WTC11 (cell line): Measurements from ENCODE around the gene FGF5. TPM values are rescaled to one million over a fixed set of nuclear protein-coding genes. Genes with fewer than 3 reads are reported as not detected.

Experiments used
- ATAC-seq: fragments of 200-7000 bp; cut with Tn5 transposase; 2 replicates; pipeline ENCODE4 v1.10.0; 2021; ENCODE audit warnings: mild to moderate bottlenecking, moderate library complexity
- CTCF ChIA-PET: fragments of 300-600 bp; sonication (Branson Sonifier 250); formaldehyde crosslinking; loops from one replicate; lab custom pipeline; 2021; ENCODE audit warnings: antibody characterized with exemption; lab: Charles Lee
- POLR2A ChIA-PET: fragments of 350-600 bp; sonication (Branson Sonifier 250); formaldehyde crosslinking; loops from one replicate; lab custom pipeline; 2021; ENCODE audit warnings: antibody characterized with exemption; lab: Charles Lee
- DNase-seq: peaks from one replicate; pipeline ENCODE4 v3.0.0; 2021; ENCODE audit warnings: low spot score
- H3K27ac Mint-ChIP-seq: 2 replicates; pipeline ENCODE4 v1.8.0; 2021; ENCODE audit warnings: mixed read lengths
- H3K27me3 Mint-ChIP-seq: 2 replicates; pipeline ENCODE4 v1.8.0; 2021; ENCODE audit warnings: low read depth, mild to moderate bottlenecking, moderate library complexity, mixed read lengths
- H3K36me3 Mint-ChIP-seq: 2 replicates; pipeline ENCODE4 v1.8.0; 2021; ENCODE audit warnings: mixed read lengths
- H3K4me1 Mint-ChIP-seq: 2 replicates; pipeline ENCODE4 v1.8.0; 2022; ENCODE audit warnings: mixed read lengths
- H3K4me3 Mint-ChIP-seq: 2 replicates; pipeline ENCODE4 v1.8.0; 2021; ENCODE audit warnings: mild to moderate bottlenecking, moderate library complexity, mixed read lengths
- H3K9me3 Mint-ChIP-seq: 2 replicates; pipeline ENCODE4 v1.8.0; 2021; ENCODE audit warnings: mixed read lengths
- ATF1 ChIP-seq: sonication (generic); formaldehyde crosslinking; IDR thresholded peaks from 2 replicates; pipeline ENCODE4 v1.8.1; 2023; ENCODE audit warnings: mild to moderate bottlenecking, moderate library complexity, missing genetic modification reagents
- ELF4 ChIP-seq: sonication (generic); formaldehyde crosslinking; IDR thresholded peaks from 2 replicates; pipeline ENCODE4 v1.8.1; 2022; ENCODE audit warnings: low read depth, mild to moderate bottlenecking, moderate library complexity, missing genetic modification reagents
- ETV6 ChIP-seq: sonication (generic); formaldehyde crosslinking; IDR thresholded peaks from 2 replicates; pipeline ENCODE4 v1.8.1; 2022; ENCODE audit warnings: mild to moderate bottlenecking, missing genetic modification reagents
- GTF2I ChIP-seq: fragments of 250-450 bp; sonication (Bioruptor Pico); conservative IDR thresholded peaks from 2 replicates; pipeline ENCODE4 v1.4.0; 2021; ENCODE audit warnings: mild to moderate bottlenecking
- JAZF1 ChIP-seq: fragments of 250-450 bp; sonication (Bioruptor Pico); IDR thresholded peaks from 2 replicates; pipeline ENCODE4 v1.9.0; 2021; ENCODE audit warnings: moderate library complexity, mild to moderate bottlenecking, inconsistent platforms
- KAT7 ChIP-seq: sonication (generic); formaldehyde crosslinking; IDR thresholded peaks from 2 replicates; pipeline ENCODE4 v1.8.1; 2023; ENCODE audit warnings: missing genetic modification reagents, mild to moderate bottlenecking, borderline replicate concordance
- ZBTB21 ChIP-seq: sonication (generic); formaldehyde crosslinking; IDR thresholded peaks from 2 replicates; pipeline ENCODE4 v1.8.1; 2023; ENCODE audit warnings: mild to moderate bottlenecking, missing genetic modification reagents, borderline replicate concordance
- ZNF317 ChIP-seq: sonication (generic); formaldehyde crosslinking; IDR thresholded peaks from 2 replicates; pipeline ENCODE4 v1.8.1; 2023; ENCODE audit warnings: low read depth, mild to moderate bottlenecking, moderate library complexity, missing genetic modification reagents, borderline replicate concordance
- total RNA-seq: library from RNA; stranded (reverse); gene quantifications from 3 replicates; pipeline ENCODE4 v1.2.3, GENCODE V29; 2021
- TF ChIP-seq, protein P1 (sequence below): sonication (generic); formaldehyde crosslinking; IDR thresholded peaks from 2 replicates; pipeline ENCODE4 v1.8.1; 2023; ENCODE audit warnings: mild to moderate bottlenecking, moderate library complexity, missing genetic modification reagents
- TF ChIP-seq, protein P2 (sequence below): fragments of 250-450 bp; sonication (Bioruptor Pico); IDR thresholded peaks from 2 replicates; pipeline ENCODE4 v1.9.0; 2021; ENCODE audit warnings: mild to moderate bottlenecking, borderline replicate concordance
- TF ChIP-seq, protein P3 (sequence below): sonication (generic); formaldehyde crosslinking; IDR thresholded peaks from 2 replicates; pipeline ENCODE4 v1.8.1; 2022; ENCODE audit warnings: mild to moderate bottlenecking, missing genetic modification reagents, moderate library complexity, borderline replicate concordance
- TF ChIP-seq, protein P4 (sequence below): sonication (generic); formaldehyde crosslinking; IDR thresholded peaks from 2 replicates; pipeline ENCODE4 v1.8.0; 2022; ENCODE audit warnings: mild to moderate bottlenecking, missing genetic modification reagents
- TF ChIP-seq, protein P5 (sequence below): fragments of 250-450 bp; sonication (Bioruptor Pico); IDR thresholded peaks from 2 replicates; pipeline ENCODE4 v1.9.0; 2021; ENCODE audit warnings: moderate library complexity, mild to moderate bottlenecking, inconsistent platforms, borderline replicate concordance
- TF ChIP-seq, protein P6 (sequence below): sonication (generic); formaldehyde crosslinking; IDR thresholded peaks from 2 replicates; pipeline ENCODE4 v1.8.1; 2023; ENCODE audit warnings: mild to moderate bottlenecking, missing genetic modification reagents, moderate library complexity
- TF ChIP-seq, protein P7 (sequence below): fragments of 250-450 bp; sonication (Bioruptor Pico); conservative IDR thresholded peaks from 2 replicates; pipeline ENCODE4 v1.9.0; 2021; ENCODE audit warnings: mild to moderate bottlenecking
- TF ChIP-seq, protein P8 (sequence below): sonication (generic); formaldehyde crosslinking; conservative IDR thresholded peaks from 2 replicates; pipeline ENCODE4 v1.8.1; 2022; ENCODE audit warnings: mild to moderate bottlenecking, missing genetic modification reagents
- TF ChIP-seq, protein P9 (sequence below): sonication (generic); formaldehyde crosslinking; IDR thresholded peaks from 2 replicates; pipeline ENCODE4 v1.8.1; 2023; ENCODE audit warnings: mild to moderate bottlenecking, missing genetic modification reagents
- TF ChIP-seq, protein P10 (sequence below): sonication (generic); formaldehyde crosslinking; IDR thresholded peaks from 2 replicates; pipeline ENCODE4 v1.8.1; 2022; ENCODE audit warnings: mild to moderate bottlenecking, moderate library complexity, missing genetic modification reagents
- TF ChIP-seq, protein P11 (sequence below): sonication (generic); formaldehyde crosslinking; IDR thresholded peaks from 2 replicates; pipeline ENCODE4 v1.8.0; 2023; ENCODE audit warnings: missing genetic modification reagents

Gene FGF5
- total RNA-seq, 1 experiment from 2014 or later, result not detected

DNA sequence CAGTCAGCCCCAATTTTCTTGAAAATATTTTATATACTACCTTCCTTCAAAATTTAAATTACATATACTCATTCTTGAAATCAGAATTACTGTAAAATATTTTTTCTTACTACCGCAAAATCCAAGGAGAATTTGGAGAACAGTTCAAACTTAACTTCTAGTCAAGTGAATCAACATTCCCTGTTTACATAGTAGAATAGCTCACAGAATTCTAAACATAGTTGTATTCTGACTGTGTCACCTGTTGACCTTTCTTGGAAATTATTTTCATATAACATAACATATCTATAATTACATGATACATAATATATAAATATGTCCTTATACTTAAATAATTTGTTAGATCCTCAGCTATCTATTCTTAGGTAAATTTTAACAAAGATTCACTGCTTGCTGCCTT is 31.0 kb upstream of the FGF5 start (continued):
- TF ChIP-seq, protein P1, sequence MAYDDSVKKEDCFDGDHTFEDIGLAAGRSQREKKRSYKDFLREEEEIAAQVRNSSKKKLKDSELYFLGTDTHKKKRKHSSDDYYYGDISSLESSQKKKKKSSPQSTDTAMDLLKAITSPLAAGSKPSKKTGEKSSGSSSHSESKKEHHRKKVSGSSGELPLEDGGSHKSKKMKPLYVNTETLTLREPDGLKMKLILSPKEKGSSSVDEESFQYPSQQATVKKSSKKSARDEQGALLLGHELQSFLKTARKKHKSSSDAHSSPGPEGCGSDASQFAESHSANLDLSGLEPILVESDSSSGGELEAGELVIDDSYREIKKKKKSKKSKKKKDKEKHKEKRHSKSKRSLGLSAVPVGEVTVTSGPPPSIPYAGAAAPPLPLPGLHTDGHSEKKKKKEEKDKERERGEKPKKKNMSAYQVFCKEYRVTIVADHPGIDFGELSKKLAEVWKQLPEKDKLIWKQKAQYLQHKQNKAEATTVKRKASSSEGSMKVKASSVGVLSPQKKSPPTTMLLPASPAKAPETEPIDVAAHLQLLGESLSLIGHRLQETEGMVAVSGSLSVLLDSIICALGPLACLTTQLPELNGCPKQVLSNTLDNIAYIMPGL (CRISPR knock-in tag), result no peak
- TF ChIP-seq GTF2I (CRISPR knock-in tag) (no peak), ATF1 (CRISPR knock-in tag) (no peak), JAZF1 (no peak), ZBTB21 (CRISPR knock-in tag) (no peak)
- TF ChIP-seq, protein P2, sequence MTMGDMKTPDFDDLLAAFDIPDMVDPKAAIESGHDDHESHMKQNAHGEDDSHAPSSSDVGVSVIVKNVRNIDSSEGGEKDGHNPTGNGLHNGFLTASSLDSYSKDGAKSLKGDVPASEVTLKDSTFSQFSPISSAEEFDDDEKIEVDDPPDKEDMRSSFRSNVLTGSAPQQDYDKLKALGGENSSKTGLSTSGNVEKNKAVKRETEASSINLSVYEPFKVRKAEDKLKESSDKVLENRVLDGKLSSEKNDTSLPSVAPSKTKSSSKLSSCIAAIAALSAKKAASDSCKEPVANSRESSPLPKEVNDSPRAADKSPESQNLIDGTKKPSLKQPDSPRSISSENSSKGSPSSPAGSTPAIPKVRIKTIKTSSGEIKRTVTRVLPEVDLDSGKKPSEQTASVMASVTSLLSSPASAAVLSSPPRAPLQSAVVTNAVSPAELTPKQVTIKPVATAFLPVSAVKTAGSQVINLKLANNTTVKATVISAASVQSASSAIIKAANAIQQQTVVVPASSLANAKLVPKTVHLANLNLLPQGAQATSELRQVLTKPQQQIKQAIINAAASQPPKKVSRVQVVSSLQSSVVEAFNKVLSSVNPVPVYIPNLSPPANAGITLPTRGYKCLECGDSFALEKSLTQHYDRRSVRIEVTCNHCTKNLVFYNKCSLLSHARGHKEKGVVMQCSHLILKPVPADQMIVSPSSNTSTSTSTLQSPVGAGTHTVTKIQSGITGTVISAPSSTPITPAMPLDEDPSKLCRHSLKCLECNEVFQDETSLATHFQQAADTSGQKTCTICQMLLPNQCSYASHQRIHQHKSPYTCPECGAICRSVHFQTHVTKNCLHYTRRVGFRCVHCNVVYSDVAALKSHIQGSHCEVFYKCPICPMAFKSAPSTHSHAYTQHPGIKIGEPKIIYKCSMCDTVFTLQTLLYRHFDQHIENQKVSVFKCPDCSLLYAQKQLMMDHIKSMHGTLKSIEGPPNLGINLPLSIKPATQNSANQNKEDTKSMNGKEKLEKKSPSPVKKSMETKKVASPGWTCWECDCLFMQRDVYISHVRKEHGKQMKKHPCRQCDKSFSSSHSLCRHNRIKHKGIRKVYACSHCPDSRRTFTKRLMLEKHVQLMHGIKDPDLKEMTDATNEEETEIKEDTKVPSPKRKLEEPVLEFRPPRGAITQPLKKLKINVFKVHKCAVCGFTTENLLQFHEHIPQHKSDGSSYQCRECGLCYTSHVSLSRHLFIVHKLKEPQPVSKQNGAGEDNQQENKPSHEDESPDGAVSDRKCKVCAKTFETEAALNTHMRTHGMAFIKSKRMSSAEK (CRISPR knock-in tag), result no peak
- TF ChIP-seq, protein P3, sequence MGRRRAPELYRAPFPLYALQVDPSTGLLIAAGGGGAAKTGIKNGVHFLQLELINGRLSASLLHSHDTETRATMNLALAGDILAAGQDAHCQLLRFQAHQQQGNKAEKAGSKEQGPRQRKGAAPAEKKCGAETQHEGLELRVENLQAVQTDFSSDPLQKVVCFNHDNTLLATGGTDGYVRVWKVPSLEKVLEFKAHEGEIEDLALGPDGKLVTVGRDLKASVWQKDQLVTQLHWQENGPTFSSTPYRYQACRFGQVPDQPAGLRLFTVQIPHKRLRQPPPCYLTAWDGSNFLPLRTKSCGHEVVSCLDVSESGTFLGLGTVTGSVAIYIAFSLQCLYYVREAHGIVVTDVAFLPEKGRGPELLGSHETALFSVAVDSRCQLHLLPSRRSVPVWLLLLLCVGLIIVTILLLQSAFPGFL (CRISPR knock-in tag), result no peak
- TF ChIP-seq, protein P4, sequence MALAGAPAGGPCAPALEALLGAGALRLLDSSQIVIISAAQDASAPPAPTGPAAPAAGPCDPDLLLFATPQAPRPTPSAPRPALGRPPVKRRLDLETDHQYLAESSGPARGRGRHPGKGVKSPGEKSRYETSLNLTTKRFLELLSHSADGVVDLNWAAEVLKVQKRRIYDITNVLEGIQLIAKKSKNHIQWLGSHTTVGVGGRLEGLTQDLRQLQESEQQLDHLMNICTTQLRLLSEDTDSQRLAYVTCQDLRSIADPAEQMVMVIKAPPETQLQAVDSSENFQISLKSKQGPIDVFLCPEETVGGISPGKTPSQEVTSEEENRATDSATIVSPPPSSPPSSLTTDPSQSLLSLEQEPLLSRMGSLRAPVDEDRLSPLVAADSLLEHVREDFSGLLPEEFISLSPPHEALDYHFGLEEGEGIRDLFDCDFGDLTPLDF (CRISPR knock-in tag), result no peak
- TF ChIP-seq, protein P5, sequence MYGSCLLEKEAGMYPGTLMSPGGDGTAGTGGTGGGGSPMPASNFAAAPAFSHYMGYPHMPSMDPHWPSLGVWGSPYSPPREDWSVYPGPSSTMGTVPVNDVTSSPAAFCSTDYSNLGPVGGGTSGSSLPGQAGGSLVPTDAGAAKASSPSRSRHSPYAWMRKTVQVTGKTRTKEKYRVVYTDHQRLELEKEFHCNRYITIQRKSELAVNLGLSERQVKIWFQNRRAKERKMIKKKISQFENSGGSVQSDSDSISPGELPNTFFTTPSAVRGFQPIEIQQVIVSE (CRISPR knock-in tag), result no peak
- TF ChIP-seq, protein P6, sequence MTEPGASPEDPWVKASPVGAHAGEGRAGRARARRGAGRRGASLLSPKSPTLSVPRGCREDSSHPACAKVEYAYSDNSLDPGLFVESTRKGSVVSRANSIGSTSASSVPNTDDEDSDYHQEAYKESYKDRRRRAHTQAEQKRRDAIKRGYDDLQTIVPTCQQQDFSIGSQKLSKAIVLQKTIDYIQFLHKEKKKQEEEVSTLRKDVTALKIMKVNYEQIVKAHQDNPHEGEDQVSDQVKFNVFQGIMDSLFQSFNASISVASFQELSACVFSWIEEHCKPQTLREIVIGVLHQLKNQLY (CRISPR knock-in tag), result no peak
- TF ChIP-seq, protein P7, sequence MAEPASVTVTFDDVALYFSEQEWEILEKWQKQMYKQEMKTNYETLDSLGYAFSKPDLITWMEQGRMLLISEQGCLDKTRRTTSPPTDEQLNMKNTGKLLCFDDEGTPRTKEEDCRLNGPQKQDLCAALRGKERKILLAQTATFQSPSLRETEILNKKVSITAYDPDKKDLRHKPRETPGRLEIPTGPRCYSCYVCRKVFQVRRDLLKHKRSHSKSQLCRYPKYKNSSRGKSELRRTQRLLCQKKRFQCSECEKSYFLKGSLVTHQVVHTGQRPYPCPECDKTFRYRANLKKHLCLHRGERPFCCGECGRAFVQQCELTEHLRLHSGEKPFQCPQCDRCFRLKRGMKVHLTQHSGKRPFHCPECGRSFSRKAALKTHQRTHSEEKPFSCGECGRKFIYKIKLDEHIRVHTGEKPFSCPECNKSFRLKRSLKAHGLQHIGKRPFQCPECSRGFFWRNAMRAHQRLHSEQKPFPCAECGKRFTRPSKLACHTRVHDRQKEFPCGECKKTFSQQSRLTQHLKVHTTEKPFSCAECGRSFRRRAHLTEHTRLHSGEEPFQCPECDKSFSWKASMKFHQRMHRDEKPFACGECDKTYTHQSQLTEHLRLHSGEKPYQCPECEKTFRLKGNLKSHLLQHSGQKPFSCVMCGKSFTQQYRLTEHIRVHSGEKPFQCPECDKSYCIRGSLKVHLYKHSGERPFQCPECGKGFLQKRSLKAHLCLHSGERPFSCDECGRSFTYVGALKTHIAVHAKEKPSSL (CRISPR knock-in tag), result no peak

DNA sequence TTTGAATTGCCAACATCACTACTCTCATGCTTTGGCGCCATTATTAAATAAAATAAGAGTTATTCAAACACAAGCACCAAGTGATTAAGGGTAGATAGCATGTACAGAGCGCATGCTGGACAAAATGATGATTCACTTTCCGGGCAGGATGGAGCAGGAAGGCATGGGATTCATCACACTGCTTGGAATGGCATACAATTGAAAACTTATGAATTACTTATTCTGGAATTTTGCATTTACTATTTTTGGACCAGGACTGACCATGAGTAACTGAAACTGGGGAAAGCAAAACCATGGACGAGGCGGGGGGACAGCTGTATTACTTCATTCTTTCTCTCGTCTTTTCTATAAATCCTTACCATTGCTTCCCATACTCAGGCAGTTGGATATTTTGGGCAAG is 28.5 kb upstream of the FGF5 start:
- Mint-ChIP-seq H3K4me3 (no peak overlapping the region), H3K27ac (no peak overlapping the region), H3K9me3 (no peaks in the 10 kb centered on the region), H3K27me3 (peaks cover 3% of the 10 kb centered on the region; the same call in 1 of the 2 replicates), H3K4me1 (no peaks in the 10 kb centered on the region), H3K36me3 (no peaks in the 10 kb centered on the region)
- ATAC-seq (no peak), DNase-seq (no peak)
- ChIA-PET POLR2A (no interaction called here), CTCF (no interaction called here)
- TF ChIP-seq, protein P8, sequence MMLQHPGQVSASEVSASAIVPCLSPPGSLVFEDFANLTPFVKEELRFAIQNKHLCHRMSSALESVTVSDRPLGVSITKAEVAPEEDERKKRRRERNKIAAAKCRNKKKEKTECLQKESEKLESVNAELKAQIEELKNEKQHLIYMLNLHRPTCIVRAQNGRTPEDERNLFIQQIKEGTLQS (CRISPR knock-in tag), result no peak
- TF ChIP-seq, protein P9, sequence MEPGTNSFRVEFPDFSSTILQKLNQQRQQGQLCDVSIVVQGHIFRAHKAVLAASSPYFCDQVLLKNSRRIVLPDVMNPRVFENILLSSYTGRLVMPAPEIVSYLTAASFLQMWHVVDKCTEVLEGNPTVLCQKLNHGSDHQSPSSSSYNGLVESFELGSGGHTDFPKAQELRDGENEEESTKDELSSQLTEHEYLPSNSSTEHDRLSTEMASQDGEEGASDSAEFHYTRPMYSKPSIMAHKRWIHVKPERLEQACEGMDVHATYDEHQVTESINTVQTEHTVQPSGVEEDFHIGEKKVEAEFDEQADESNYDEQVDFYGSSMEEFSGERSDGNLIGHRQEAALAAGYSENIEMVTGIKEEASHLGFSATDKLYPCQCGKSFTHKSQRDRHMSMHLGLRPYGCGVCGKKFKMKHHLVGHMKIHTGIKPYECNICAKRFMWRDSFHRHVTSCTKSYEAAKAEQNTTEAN (CRISPR knock-in tag), result no peak
- TF ChIP-seq, protein P10, sequence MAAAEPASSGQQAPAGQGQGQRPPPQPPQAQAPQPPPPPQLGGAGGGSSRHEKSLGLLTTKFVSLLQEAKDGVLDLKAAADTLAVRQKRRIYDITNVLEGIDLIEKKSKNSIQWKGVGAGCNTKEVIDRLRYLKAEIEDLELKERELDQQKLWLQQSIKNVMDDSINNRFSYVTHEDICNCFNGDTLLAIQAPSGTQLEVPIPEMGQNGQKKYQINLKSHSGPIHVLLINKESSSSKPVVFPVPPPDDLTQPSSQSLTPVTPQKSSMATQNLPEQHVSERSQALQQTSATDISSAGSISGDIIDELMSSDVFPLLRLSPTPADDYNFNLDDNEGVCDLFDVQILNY (CRISPR knock-in tag), result no peak
- TF ChIP-seq, protein P11, sequence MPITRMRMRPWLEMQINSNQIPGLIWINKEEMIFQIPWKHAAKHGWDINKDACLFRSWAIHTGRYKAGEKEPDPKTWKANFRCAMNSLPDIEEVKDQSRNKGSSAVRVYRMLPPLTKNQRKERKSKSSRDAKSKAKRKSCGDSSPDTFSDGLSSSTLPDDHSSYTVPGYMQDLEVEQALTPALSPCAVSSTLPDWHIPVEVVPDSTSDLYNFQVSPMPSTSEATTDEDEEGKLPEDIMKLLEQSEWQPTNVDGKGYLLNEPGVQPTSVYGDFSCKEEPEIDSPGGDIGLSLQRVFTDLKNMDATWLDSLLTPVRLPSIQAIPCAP (CRISPR knock-in tag), result no peak
- no peak for TF ChIP-seq ZNF317 (CRISPR knock-in tag)
- no peak for TF ChIP-seq KAT7 (CRISPR knock-in tag)
- TF ChIP-seq ELF4 (CRISPR knock-in tag), result no peak
- TF ChIP-seq ETV6 (CRISPR knock-in tag), result no peak
